IMR-90 (cell line): ENCODE measurements around the gene DNM3.

Experiments
- BHLHE40 ChIP-seq: fragments of 150-350 bp; IDR thresholded peaks from 2 replicates; pipeline ENCODE4 v1.6.1; 2016; ENCODE audit warnings: mild to moderate bottlenecking, low read depth, low read length
- CHD1 ChIP-seq: IDR thresholded peaks from 2 replicates; pipeline ENCODE4 v1.6.1; 2012; ENCODE audit warnings: low read depth, low read length, improper control_type of control experiment
- CTCF ChIP-seq: conservative IDR thresholded peaks from 2 replicates; pipeline ENCODE4 v1.5.1; 2012; ENCODE audit warnings: mild to moderate bottlenecking, low read depth, low read length, improper control_type of control experiment
- ELK1 ChIP-seq: fragments of 150-350 bp; IDR thresholded peaks from 2 replicates; pipeline ENCODE4 v1.6.1; 2016; ENCODE audit warnings: low read depth, mild to moderate bottlenecking, low read length, moderate library complexity, borderline replicate concordance
- FOS ChIP-seq: fragments of 150-350 bp; IDR thresholded peaks from 2 replicates; pipeline ENCODE4 v1.6.1; 2016; ENCODE audit warnings: low read depth, low read length
- MAFK ChIP-seq: IDR thresholded peaks from 2 replicates; pipeline ENCODE4 v1.6.1; 2012; ENCODE audit warnings: low read depth, low read length, improper control_type of control experiment
- MXI1 ChIP-seq: IDR thresholded peaks from 2 replicates; pipeline ENCODE4 v1.6.1; 2012; ENCODE audit warnings: low read depth, mild to moderate bottlenecking, low read length, moderate library complexity, borderline replicate concordance
- NFE2L2 ChIP-seq: fragments of 150-350 bp; IDR thresholded peaks from 2 replicates; pipeline ENCODE4 v1.6.1; 2016; ENCODE audit warnings: low read depth, mild to moderate bottlenecking, low read length
- POLR2A ChIP-seq: IDR thresholded peaks from 2 replicates; pipeline ENCODE4 v1.6.1; 2012; ENCODE audit warnings: mild to moderate bottlenecking, low read depth, low read length
- RAD21 ChIP-seq: IDR thresholded peaks from 2 replicates; pipeline ENCODE4 v1.6.1; 2012; ENCODE audit warnings: low read length, improper control_type of control experiment
- RCOR1 ChIP-seq: IDR thresholded peaks from 2 replicates; pipeline ENCODE4 v1.6.1; 2012; ENCODE audit warnings: mild to moderate bottlenecking, low read length, improper control_type of control experiment; ENCODE audit not compliant: insufficient replicate concordance
- RFX5 ChIP-seq: IDR thresholded peaks from 2 replicates; pipeline ENCODE4 v1.8.0; 2012; ENCODE audit warnings: low read depth, mild to moderate bottlenecking, low read length, moderate library complexity
- SMC3 ChIP-seq: fragments of 150-350 bp; IDR thresholded peaks from 2 replicates; pipeline ENCODE4 v1.6.1; 2016; ENCODE audit warnings: low read depth, mild to moderate bottlenecking, antibody characterized with exemption, low read length, moderate library complexity
- USF2 ChIP-seq: fragments of 150-350 bp; IDR thresholded peaks from 2 replicates; pipeline ENCODE4 v1.6.1; 2017; ENCODE audit warnings: mild to moderate bottlenecking, antibody characterized with exemption, low read length, low read depth

DNA sequence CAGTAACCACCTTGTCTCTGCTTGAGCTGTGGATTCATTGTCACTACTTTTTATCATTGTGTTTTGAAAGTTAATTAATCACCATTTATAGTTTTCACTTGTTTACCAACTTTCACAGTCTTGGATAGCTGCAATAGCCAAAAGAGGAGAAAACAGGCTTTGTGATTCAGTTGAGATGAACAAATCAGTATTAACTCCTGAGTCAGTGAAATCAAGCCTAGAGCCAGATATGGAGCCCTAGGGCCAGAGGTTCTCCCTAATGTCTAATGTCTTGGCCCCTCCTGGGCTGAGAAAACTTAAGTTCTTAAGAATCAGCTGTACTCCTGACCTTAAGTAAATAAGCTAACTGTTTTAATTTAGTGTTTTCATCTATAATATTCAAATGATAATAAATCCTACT lies 228.8 kb downstream of the DNM3 start:
- TF ChIP-seq CTCF (no peak), RAD21 (no peak), RFX5 (no peak), RCOR1 (no peak), NFE2L2 (no peak), SMC3 (no peak), POLR2A (no peak), ELK1 (no peak), MXI1 (no peak), USF2 (no peak), FOS (no peak), MAFK (no peak), CHD1 (no peak), BHLHE40 (no peak)
